Central memory CD4-positive, alpha-beta T cell (primary cell): ENCODE data around the gene RBBP7.
A peak's percentile ranks its signal among the peaks of the same experiment; 100 is the strongest.

ENCODE experiments used
- DNase-seq: peaks from one replicate; pipeline ENCODE4 v3.0.0; 2022
- total RNA-seq, 3 experiments: gene quantifications; one replicate each; lab custom pipeline; 2026; lab: John Stamatoyannopoulos, UW

The RBBP7 gene
- 102 to 140 (median 113) reads per million in 3 experiments for total RNA-seq

DNA sequence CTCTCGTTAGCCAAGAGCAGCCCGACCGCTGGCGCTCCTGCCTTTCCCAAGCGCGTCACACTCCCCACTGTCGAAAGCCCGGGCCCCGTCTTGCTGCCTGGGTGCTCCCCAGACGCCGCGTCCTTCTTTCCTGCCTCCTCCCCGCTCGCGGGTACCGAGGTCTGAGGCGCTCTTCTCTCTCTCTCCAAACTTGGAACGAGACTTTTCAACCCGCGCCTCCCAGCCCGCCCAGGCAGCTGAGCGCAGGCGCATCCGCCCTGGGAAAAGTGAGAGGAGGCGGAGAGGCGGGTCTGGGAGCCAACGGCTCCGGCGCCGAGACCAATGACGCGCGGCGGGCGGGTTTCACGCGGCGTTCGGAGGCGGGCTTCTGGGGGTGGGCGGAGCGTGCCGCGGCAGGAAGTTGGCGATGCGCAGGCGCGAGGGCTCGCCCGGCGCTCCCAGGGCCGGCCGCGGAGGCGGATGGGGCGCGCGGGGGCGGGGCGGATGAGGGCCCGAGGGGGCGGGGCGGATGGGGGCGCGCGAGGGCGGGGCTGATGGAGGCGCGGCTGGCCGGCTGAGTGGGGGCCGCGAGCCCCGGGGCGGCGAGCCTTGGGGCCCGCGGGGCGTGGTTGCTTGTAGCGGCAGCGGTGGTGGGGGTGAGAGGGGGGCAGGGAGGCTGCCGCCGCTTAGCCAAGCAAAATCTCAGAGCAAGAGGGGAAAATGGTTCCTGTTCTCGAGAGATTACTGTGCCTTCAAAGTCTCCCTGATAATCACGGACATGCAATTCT lies at the start of gene RBBP7:
Gene RBBP7 (minus strand): TSS at position 268 of the 767 bp plus-strand sequence. CDS start 309 bp downstream, outside the sequence.
- peak; percentile 96 for DNase-seq

DNA sequence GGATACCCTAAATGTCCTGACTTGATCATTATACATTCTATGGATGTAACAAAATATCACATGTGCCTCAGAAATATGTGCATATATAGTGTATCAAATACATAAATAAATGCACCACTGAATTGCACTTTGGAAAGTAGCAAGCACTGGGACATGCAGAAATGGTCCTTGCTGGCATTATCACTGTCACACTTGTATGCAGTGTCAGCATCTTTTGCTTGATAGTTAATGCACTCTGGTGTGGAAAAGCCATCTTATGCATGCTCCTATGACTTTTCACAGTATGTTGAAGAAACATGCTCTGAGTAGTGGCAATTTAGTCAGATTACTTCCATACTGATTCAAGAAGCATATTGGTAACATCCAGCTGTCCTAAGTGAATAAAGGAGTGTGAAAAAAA lies 48.8 kb upstream of the RBBP7 start:
- no peak for DNase-seq

DNA sequence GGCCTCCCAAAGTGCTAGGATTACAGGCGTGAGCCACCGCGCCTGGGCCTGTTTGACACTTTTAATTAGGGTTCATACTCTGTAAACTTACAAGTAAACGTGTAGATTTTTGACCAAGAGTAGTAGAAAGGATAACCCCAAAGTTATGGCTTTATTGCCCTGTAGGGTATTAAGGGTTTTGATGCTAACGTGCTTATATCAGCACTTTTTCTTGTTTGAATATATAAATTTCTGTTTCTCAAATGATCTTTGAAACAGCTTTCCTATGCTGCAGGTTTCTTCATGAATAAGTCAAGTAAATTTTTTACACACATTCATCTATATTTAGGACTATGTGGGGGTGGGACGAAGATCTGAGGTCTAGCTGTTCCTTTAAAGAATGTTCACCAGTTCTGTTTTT lies 47.0 kb upstream of the RBBP7 start:
- no peak for DNase-seq

DNA sequence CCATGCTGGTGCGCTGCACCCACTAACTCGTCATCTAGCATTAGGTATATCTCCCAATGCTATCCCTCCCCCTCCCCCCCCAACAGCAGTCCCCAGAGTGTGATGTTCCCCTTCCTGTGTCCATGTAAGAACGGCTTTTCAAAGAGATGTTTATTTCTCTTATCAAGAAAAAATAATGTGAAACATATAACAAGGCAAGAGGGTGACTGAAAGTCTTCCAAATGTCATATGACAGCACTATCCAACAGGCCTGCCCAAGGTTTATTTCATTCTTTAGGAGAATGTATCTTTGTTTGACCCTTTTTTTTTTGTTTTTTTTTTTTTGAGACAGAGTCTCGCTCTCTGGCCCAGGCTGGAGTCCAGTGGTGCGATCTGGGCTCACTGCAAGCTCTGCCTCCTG lies 46.4 kb upstream of the RBBP7 start:
- no peak for DNase-seq

DNA sequence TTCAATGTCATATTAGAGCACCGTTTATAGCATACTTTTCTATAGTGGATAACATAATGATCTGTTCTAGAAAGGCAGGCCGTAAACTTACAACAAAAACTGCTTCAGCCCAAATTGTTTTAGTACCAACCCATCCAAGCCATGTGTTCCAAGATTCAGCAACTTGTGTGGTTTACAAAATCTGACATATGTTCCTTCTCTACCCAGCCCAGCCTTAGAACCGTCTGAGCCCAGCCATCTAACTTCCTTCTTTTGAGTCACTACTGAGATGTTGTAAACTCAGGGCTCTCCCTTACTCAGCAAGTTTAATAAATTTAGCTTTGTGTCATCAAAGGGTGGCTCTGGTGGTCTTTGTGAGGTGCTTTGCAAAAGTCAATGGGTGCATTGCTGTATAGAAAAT lies 43.9 kb upstream of the RBBP7 start:
- no peak for DNase-seq

DNA sequence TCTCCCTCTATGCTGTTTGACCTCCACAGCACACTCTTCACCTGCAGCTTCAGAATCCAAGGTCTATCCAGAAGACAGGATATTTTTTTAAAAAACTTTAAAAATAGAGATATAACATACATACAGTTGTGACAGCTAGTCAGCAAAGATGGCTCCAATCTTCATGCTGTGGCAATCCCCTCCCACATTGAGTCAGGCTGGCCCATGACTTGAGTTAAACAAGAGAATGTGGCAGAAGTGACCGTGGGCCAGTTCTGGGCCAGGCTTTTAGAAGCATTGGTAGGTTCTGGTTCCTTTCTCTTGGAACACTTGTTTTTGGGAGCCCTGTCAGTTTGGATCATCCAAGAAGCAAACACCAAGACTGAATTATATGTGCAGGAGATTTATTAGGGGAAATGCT lies 40.2 kb upstream of the RBBP7 start:
- DNase-seq: no peak

DNA sequence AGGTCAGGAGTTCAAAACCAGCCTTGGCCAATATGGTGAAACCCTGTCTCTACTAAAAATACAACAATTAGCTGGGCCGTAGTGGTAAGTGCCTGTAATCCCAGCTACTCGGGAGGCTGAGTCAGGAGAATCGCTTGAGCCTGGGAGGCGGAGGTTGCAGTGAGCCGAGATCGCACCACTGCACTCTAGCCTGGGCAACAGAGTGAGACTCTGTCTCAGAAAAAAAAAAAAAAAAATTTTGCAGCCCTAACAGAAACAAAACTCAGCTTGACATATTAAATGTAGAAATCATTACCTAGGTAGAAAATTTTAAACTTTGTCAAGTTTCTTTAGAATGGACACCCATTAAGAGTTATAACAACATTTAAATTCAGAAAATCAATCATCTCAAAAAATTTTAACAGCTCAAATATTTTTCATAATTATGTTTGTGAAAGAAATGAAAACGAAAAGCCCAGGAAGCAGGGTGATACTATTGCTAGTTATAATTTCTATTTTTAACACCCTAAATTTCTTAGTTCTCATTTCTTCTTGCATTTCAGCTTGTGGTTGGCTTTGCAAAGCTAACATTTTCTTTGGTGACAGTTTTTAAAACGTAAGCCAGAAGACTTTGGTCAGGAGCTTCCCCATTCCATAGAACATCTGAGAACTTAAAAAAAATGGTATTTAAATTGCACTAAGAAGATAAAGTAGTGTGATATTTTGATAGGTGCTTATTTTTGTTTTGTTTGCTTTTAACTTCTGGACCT lies 33.3 kb upstream of the RBBP7 start:
- DNase-seq: no peak

DNA sequence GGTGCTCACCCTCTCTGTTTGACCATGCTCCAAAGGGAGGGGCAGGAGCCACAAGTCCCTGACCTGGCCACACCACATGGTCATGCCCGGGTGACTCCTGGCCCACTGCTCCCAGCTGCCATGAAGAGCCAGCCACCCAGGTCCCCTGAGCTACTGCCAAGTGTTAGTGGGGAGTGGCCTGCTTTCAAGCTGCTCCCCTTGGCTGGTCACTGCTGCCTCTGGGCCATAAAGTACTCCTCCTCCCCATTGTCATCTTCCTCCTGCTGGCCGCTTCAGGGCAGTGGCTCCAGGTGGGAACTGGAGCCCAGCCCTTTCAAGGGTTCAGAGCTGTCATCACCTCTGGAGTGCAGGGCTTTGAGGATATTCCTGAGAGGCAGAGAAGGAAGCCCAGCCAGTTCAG lies 27.3 kb upstream of the RBBP7 start:
- DNase-seq: no peak

DNA sequence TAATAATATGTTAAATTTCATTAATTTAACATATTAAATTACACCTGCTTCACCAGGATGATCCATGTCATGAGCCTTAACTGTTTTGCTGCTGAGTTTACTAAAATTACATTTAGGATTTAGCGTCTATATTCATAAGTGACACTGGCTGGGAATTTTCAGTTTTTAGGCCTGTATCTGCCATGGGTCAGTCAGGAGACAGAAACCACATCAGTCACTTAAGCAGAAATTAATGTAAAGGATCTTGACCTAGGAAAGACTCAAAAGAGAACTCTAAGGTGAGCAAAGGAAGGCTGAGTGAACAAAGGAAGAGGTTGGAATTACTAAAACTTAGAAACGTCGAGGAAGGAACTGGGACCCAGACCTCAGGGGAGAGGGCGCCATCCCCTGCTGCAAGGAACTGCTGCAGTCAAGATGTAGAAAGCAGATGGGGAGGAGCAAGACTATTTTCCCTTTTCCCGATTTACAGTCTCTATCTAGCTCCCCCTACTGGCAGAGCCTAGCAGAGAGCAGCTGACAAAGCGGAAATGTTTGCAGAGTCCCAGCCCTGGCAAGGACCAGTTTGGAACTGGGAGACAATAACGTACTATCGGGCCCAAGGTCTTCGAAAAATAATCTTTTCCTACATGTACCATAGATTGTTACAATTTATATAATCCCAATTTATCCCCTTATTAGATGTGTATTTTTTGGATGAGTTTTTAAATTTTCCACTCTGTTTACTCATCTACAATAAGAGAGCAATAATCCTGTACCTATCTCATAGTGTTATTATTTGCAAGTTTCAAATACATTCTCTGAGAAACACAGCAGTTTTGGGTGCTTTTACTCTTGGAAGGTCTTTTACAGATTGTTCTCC lies 22.6 kb upstream of the RBBP7 start:
- peak; percentile 56 for DNase-seq

DNA sequence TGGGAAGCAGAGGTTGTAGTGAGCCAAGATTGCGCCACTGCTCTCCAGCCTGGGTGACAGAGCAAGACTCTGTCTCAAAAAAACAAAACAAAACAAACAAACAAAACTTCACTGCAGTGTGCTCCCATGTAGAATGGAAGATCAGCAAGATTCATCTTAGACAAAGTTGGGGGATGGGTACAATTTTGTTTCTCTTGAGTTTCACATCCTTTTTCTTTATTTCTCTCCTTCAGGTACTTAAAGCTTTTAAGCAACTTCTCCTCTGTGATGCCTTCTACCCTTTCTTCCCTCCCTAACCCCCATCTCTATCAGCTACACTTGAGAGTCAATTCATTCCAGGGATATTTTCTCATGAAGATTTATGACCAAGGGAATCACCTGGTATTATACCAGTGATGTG lies 15.5 kb upstream of the RBBP7 start:
- no peak for DNase-seq

DNA sequence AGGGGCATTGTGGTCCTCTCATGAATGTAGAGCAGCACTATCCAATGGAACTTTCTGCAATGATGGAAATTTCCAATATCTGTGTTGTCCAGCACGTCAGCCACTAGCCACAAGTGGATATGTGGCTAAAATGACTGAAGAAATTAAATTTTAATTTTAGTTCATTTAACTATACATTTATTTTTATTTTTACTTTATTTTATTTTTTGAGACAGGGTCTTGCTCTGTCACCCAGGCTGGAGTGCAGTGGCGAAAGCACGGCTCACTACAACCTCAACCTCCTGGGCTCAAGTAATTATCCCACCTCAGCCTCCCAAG lies 13.3 kb upstream of the RBBP7 start:
- no peak for DNase-seq

DNA sequence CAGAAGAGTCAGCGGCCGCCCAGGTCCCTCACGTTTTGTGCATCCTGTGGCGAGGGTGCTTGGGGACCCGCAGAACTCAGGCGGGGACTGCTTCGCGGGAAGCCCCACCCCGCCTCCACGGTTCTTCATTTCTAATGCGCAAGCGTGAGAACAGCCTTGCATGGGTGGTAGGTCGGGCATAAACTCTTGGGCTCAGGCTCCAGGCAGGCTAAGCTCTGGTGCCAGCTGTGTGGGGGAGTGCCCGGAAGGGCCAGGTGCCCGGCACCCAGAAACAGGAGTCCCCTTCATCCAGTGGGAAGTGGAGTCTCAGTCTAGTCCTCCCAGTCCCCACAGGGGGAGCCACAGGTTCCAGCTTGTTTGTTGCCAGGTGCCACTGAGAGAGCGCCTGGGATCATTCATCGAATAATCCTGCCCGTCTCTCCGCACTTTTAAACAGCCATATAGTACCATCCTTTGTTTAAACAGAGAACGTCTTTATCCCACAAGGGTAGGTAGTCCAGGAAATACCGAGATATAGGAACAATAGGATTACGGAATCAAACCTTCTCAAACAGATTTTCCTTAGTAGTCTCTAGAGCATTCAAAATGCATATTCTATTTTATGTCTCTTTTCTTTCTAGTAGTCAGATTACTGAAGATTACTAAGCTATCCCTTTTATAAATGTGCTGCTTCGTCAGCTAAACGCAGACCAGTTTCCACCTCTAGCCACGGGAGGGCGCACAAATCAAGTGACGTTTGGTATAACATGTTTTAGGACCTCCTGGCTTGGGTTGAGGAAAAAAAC lies 12.7 kb upstream of the RBBP7 start:
- peak; percentile 49 for DNase-seq

DNA sequence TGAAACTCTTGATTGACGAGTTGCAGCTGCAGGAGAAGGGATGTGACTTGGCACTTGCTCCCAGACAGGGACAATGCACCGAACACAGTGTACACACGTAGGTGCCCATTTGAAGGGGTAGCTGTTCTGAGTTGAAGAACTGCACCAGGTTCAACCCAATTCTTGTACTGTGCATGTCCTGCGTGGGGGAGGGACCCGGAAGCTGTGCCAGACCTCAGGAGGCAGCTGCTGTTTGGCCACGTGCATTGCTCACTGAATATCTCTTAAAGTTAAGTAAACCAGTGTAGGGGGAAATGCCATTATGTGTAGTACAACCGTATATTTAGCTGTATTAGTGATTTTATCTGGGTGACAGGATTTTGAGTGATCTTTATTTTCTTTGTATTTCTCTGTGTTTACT lies 12.0 kb upstream of the RBBP7 start:
- no peak for DNase-seq

DNA sequence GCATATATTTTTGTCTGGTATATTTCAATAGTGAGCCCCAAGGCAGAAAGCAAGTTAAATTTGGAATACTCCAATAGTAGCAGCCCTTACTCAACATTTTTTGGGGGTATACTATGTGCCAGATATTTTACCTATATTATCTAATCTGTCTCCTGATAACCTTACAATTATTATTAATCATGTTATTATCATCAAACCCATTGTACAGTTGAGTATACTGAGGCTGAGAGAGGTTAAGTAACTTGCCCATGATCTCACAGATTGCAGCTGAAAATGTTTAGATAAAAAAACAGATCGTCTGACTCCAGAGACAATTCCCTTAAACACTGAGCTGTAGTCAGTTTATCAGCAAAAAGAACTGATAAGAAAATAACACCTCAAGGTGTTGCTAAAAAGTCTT lies 6.5 kb upstream of the RBBP7 start:
- no peak for DNase-seq

DNA sequence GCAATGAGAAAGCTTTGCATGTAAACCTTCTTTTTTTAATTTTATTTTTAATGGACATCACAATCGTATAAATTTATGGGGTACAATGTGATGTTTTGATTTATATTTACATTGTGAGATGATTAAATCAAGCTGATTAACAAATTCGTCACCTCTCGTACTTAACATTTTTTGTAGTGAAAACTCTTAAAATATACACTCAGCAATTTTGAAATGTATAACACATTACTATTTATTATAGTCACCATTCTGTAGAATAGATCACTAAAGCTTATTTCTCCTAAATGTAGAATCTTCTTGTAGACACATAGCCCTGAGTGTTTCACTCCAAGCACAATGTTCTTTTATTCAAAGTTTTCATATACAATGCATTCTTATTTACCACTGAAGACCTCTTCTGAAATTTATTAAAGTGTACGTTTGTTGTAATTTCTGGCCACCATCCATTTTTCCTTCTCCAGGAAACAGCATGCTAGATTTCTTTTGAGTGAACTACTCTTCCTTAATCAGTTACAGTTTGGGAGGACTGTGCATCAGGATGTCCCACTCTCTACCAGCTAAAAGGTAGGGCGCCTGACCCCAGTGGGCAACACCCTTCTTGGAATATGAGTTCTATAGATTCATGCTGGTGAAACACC lies 4.4 kb upstream of the RBBP7 start:
- DNase-seq: no peak

DNA sequence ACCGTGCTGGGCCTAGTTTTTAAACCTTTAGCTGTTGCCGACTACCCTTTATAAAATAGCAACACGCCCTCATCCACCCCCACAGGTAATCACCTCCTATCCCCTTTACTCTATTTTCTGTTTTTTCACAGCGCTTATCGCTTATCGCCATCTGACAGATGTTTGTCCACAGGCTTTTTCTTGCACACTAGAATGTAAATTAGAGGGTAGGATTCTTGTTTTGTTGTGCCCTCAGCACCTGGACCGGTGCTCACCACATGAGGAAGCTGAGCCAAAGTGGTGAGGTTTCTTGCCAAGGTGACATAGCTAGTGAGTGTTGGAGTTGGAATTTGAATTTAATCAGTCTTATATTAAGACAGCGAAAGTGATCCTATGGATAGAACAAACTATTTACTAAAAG lies 2.9 kb upstream of the RBBP7 start:
- no peak for DNase-seq

DNA sequence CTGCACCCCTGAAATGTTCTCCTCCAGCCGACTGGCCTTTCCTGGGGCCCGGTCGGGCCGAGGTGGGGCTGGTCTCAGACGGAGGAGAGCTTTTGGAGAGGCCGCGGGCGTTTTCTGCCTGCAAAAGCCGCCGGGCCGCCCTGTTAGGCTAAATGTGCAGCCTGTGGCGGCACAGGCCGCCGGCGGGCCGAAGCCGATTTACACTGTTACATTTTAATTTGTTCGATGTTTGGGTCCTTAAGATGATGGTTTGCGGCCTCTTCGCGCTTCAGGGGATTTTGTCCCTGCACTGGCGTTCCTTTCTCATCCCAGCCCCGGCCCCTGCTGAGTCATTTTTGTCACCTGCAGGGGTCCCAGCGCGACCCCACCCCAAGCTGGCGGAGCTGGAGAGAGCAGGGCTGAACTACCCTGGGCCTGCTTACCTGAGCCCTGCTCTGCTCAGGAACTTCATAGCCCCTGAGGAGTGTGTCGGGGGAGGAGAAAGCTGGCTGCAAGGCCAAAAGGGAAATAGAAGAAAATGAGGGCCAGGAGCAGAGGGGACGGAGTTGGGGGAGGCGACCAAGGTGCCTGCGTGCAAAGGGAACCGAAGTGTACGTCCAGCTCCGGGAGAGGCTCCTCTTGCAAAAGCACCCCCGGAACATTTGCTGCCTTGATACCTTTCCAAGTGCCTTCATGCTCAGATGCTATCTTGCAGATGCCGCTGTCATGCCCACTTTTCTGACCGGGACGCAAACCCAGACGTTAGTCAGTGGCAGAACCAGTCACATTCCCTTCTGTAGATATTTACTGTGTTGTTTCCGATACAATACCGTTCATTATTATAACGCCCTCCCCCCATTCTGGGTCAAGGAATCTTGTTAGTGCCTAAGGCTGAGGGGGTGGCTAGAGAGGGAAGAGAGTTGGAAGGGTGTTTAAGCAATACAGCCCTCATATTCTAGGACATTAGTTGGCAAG lies 977 bp upstream of the RBBP7 start:
- no peak for DNase-seq

DNA sequence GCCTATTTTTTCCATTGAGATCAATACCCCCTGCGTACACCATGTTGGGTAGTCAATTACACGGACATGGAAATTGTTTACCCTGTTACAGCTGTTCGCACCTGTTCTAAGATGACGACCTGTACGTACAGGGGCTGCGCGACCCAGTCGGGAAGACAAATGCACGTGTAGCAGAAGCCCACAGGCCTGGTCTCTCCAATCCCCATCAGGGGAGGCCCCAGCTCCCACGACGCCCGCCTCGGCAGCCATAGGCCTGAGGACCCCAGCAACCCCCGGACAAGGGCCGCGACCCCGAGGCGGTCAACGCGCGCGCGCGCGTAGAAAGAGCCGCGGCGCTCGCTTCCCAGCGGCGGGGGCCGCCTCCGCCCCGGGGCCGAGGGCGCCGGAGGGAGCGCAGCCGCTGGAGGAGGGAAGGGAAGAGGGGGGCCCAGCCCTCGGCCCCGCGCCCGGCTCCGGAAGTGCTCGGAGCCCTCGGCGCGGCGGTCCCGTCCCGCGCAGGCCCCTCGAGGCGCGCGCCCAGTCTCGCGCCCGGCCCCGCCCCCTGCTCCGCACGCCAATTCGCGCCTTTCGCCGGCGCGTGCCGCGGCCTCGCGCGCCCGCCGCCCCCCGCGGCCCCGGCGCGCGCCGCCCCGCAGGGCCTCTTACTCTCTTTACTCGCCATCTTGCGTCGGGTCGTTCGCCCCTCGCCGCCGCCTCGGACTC lies 618 bp downstream of the RBBP7 start:
- DNase-seq: peak; percentile 47

DNA sequence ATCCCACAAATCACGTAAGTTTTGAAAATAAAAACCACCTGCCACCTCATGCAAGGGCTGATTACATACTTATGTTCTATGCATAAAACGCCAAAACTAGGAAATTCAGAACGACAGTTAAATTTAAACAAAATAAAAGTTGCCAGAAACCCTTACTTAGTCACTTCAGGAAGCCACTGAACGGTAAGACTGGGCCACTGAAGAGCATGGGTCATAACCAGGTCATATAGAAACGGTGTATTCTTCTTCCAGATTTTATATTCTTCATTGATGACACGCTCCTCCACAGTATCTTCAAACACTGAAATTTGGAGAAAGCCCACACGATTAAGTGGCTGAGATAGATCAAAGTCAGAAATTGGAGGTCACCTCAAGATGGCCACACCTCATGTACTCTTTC lies 1.2 kb downstream of the RBBP7 start:
- no peak for DNase-seq

DNA sequence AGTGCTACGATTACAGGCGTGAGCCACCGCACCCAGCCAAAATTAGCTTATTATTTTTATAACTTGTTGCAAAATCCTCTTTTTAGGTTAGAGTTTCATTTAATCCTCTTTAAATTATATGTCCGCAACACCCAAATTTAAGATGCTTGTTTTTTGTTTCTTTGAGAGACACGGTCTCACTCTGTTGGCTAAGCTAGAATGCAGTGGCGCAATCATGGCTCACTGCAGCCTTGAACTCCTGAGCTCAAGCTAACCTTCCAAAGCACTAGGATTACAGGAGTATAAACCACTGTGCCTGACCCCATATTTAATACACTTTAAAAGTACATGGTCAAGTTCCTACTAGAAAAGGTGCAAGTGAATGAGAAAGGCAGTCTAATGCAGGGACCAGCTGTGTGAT lies 2.2 kb downstream of the RBBP7 start:
- no peak for DNase-seq
